SK-N-SH treated with all-trans-retinoic acid at 6 μM for 48 hours (cell line): ENCODE data around the gene SLC35G2.

Experiments
- ARNTL ChIP-seq: fragments of 450-650 bp; formaldehyde crosslinking; IDR thresholded peaks from 2 replicates; pipeline ENCODE4 v1.5.0; 2020; ENCODE audit warnings: low read depth, mild to moderate bottlenecking, moderate library complexity, borderline replicate concordance
- CREB5 ChIP-seq: fragments of 250-450 bp; sonication (Bioruptor Pico); IDR thresholded peaks from 2 replicates; pipeline ENCODE4 v1.5.1; 2020; ENCODE audit warnings: low read depth, mild to moderate bottlenecking, moderate library complexity
- CSRNP3 ChIP-seq: fragments of 250-450 bp; sonication (Bioruptor Pico); IDR thresholded peaks from 2 replicates; pipeline ENCODE4 v1.5.1; 2021; ENCODE audit warnings: mild to moderate bottlenecking, moderate library complexity
- GLIS3 ChIP-seq: fragments of 250-450 bp; sonication (Bioruptor Pico); IDR thresholded peaks from 2 replicates; pipeline ENCODE4 v1.5.0; 2020; ENCODE audit warnings: mild to moderate bottlenecking, moderate library complexity
- PATZ1 ChIP-seq: fragments of 250-450 bp; sonication (Bioruptor Pico); IDR thresholded peaks from 2 replicates; pipeline ENCODE4 v1.8.0; 2020; ENCODE audit warnings: mild to moderate bottlenecking, moderate library complexity, borderline replicate concordance
- PPARA ChIP-seq: fragments of 250-450 bp; sonication (Bioruptor Pico); IDR thresholded peaks from 2 replicates; pipeline ENCODE4 v1.5.0; 2020; ENCODE audit warnings: mild to moderate bottlenecking, borderline replicate concordance
- RARB ChIP-seq: fragments of 250-450 bp; sonication (Bioruptor Pico); IDR thresholded peaks from 2 replicates; pipeline ENCODE4 v1.8.0; 2021; ENCODE audit warnings: mild to moderate bottlenecking, moderate library complexity
- TCF4 ChIP-seq: fragments of 250-450 bp; sonication (Bioruptor Pico); IDR thresholded peaks from 2 replicates; pipeline ENCODE4 v1.8.0; 2021; ENCODE audit warnings: mild to moderate bottlenecking, moderate library complexity, borderline replicate concordance
- TOX ChIP-seq: fragments of 250-450 bp; sonication (Bioruptor Pico); IDR thresholded peaks from 2 replicates; pipeline ENCODE4 v1.8.0; 2021; ENCODE audit warnings: mild to moderate bottlenecking, moderate library complexity, borderline replicate concordance
- ZC3H10 ChIP-seq: fragments of 250-450 bp; sonication (Bioruptor Pico); IDR thresholded peaks from 2 replicates; pipeline ENCODE4 v1.5.1; 2021; ENCODE audit warnings: mild to moderate bottlenecking, moderate library complexity
- ZFP3 ChIP-seq: fragments of 250-450 bp; sonication (Bioruptor Pico); IDR thresholded peaks from 2 replicates; pipeline ENCODE4 v1.5.0; 2020; ENCODE audit warnings: mild to moderate bottlenecking, moderate library complexity
- ZFP30 ChIP-seq: fragments of 450-650 bp; formaldehyde crosslinking; IDR thresholded peaks from 2 replicates; pipeline ENCODE4 v1.5.0; 2022; ENCODE audit warnings: mild to moderate bottlenecking, moderate library complexity
- ZNF70 ChIP-seq: fragments of 450-650 bp; formaldehyde crosslinking; IDR thresholded peaks from 2 replicates; pipeline ENCODE4 v1.5.0; 2020; ENCODE audit warnings: mild to moderate bottlenecking, moderate library complexity
- ZNF8 ChIP-seq: fragments of 450-650 bp; formaldehyde crosslinking; IDR thresholded peaks from 2 replicates; pipeline ENCODE4 v1.5.0; 2020; ENCODE audit warnings: mild to moderate bottlenecking, moderate library complexity

GRCh38 chr3:136789976-136790375 is 28.9 kb upstream of the SLC35G2 start:
- TF ChIP-seq TCF4 (CRISPR knock-in tag) (no peak), CSRNP3 (CRISPR knock-in tag) (no peak), PPARA (CRISPR knock-in tag) (no peak), PATZ1 (CRISPR knock-in tag) (no peak), RARB (CRISPR knock-in tag) (no peak), ZFP30 (no peak), ZNF70 (CRISPR knock-in tag) (no peak), ARNTL (no peak), ZNF8 (CRISPR knock-in tag) (no peak), GLIS3 (CRISPR knock-in tag) (no peak), ZC3H10 (CRISPR knock-in tag) (no peak), TOX (CRISPR knock-in tag) (no peak), CREB5 (no peak), ZFP3 (CRISPR knock-in tag) (no peak)
